ENCODE data around the gene SORCS2.

DNA sequence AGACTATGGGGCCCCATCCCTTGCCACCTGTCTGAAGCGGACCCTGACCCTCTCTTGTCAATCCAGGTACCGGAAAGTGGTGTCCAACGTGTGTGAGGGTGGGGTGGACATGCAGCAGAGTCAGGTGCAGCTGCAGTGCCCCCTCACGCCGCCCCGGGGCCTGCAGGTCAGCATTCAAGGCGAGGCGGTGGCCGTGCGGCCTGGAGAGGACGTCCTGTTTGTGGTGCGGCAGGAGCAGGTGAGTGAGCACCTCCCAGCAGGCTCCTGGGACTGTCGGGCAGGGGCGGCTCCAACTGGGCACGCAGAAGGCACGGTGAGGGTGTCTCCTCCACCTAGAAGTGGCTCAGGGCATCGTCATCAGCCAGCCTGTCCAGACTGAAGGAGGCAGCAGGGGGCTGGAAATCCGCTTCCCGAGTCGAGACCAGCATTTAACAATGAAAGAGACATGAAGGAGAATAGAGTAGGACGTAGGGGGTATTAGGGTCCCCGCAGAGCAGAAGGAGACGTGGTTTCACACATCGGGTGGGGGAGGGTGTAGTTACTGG, 525.7 kb downstream of the SORCS2 start:
- TF ChIP-seq, protein P1, sequence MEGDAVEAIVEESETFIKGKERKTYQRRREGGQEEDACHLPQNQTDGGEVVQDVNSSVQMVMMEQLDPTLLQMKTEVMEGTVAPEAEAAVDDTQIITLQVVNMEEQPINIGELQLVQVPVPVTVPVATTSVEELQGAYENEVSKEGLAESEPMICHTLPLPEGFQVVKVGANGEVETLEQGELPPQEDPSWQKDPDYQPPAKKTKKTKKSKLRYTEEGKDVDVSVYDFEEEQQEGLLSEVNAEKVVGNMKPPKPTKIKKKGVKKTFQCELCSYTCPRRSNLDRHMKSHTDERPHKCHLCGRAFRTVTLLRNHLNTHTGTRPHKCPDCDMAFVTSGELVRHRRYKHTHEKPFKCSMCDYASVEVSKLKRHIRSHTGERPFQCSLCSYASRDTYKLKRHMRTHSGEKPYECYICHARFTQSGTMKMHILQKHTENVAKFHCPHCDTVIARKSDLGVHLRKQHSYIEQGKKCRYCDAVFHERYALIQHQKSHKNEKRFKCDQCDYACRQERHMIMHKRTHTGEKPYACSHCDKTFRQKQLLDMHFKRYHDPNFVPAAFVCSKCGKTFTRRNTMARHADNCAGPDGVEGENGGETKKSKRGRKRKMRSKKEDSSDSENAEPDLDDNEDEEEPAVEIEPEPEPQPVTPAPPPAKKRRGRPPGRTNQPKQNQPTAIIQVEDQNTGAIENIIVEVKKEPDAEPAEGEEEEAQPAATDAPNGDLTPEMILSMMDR (conservative IDR thresholded peaks at IDR 0.05; ENCODE audit: low read depth, low read length): no peak
- no peak for TF ChIP-seq EZH2 (IDR thresholded peaks at IDR 0.05; ENCODE audit: borderline replicate concordance, low read depth, low read length, poor library complexity, severe bottlenecking)

All from A673 (cell line).